GM18873 (cell line): ENCODE measurements around the gene PRPF6.

ENCODE experiments used
- ATAC-seq: cut with Tn5 transposase; IDR thresholded peaks from one replicate; pipeline ENCODE4 v1.9.1; 2021; ENCODE audit warnings: mild to moderate bottlenecking, moderate library complexity, moderate number of reproducible peaks; ENCODE audit not compliant: unreplicated experiment, low FRiP score

Gene PRPF6, protein sequence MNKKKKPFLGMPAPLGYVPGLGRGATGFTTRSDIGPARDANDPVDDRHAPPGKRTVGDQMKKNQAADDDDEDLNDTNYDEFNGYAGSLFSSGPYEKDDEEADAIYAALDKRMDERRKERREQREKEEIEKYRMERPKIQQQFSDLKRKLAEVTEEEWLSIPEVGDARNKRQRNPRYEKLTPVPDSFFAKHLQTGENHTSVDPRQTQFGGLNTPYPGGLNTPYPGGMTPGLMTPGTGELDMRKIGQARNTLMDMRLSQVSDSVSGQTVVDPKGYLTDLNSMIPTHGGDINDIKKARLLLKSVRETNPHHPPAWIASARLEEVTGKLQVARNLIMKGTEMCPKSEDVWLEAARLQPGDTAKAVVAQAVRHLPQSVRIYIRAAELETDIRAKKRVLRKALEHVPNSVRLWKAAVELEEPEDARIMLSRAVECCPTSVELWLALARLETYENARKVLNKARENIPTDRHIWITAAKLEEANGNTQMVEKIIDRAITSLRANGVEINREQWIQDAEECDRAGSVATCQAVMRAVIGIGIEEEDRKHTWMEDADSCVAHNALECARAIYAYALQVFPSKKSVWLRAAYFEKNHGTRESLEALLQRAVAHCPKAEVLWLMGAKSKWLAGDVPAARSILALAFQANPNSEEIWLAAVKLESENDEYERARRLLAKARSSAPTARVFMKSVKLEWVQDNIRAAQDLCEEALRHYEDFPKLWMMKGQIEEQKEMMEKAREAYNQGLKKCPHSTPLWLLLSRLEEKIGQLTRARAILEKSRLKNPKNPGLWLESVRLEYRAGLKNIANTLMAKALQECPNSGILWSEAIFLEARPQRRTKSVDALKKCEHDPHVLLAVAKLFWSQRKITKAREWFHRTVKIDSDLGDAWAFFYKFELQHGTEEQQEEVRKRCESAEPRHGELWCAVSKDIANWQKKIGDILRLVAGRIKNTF

DNA sequence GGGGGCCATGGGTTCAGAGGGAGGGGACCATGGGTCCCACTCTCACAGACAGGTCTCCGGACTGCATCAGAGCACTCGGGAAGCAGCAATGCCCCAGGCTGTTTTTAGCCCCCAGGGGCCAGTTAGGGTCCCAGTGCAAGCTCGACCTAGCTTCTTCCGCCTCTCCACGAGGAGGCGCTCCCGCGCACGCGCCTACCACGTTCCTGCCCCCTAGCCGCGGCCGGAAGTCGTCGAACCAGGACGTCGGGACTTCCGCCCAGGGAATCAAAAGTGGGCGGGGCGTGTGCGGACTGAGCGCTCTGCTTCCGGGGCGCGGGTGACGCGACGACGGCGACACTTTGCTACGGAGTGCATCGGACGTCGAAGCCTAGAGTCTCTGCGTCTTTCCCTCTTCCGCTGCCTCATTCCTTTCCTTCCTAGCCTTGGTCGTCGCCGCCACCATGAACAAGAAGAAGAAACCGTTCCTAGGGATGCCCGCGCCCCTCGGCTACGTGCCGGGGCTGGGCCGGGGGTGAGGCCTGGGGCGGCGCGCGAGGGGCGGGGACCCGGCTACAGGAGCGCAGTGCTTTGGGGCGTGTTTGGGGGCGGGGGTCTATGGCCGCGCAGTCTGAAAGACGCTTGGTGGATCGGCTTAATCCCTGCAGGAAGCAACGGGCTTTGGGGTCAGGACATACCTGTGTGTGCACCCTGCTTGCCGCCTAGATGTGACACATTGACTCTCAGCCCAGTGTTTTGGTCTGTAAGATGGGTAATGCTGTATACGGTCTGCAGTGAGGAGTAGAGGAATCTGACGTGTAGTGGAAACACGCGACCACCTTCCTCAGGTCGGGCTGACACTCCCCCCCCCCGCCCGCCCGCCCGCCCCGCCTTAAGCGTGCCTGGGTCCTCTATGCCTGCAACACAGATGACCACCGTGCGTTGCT, at the start of gene PRPF6:
Gene PRPF6, plus strand, starts transcription at position 327 of the 923 bp plus-strand sequence. Its CDS starts 114 bp downstream, at position 441.
- peak; percentile 48 for ATAC-seq

DNA sequence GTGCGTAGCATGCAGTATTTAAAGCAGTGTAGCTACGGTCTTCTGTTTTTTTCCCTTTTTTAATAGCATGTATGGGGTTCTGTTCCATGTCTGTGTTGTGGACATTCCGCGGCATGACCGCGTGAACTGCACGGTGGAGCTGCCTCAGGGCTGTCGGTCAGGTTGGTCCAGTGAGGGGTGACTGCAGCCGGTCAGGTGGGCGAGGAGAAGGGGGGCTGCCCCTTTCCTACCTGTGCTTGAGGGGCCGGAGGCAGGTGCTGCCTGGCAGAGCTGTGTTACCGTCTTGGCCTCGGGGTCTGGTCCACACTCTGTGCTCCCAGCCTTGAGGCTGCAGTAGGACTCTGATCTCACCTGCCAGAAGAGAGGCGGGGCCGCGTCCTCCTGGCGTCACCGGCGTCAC, 49.2 kb upstream of the PRPF6 start:
- ATAC-seq = no peak

DNA sequence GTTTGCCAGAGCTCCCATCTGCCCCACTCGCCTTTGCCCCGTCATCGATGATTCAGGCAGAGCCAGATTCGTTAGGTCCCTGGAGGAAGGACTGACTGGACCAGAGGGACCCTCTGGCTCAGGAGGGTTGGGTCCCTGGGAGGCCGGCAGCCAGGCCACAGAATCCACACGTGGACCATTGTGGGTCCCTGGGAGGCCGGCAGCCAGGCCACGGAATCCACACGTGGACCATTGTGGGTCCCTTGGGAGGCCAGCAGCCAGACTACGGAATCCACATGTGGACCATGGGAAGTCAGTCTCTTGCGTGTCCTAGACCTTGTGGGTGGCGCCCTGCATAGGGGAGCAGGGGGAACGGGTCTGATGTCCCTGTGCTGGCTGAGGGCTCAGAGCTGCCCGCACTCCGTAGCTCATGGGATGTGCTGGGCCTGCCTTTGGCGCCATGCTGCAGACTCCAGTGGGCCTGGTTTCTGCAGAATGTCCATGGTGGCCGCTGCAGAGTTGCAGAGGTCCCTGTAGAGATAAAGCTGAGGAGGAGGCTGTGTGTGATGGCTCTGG, 48.2 kb upstream of the PRPF6 start:
- no peak for ATAC-seq

DNA sequence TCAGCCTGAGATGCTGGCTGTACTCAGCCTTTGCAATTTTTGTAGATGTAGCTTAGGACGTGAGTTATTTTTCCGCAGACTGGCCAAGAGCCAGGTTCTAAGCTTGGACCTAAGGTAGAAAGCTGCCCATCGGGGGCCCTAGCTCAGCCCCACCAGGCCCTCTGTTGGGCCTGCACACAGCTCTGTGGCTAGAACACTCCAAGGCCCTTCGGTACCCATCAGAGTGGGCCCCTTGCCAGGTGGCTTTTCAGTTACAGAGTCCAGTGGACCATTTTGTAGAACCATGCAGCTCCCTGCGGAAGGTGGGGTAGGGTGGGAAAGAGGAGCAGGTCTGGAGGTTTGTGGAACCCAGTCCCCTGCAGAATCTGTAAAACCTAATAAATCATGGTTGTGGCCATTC, 47.3 kb upstream of the PRPF6 start:
- no peak for ATAC-seq

DNA sequence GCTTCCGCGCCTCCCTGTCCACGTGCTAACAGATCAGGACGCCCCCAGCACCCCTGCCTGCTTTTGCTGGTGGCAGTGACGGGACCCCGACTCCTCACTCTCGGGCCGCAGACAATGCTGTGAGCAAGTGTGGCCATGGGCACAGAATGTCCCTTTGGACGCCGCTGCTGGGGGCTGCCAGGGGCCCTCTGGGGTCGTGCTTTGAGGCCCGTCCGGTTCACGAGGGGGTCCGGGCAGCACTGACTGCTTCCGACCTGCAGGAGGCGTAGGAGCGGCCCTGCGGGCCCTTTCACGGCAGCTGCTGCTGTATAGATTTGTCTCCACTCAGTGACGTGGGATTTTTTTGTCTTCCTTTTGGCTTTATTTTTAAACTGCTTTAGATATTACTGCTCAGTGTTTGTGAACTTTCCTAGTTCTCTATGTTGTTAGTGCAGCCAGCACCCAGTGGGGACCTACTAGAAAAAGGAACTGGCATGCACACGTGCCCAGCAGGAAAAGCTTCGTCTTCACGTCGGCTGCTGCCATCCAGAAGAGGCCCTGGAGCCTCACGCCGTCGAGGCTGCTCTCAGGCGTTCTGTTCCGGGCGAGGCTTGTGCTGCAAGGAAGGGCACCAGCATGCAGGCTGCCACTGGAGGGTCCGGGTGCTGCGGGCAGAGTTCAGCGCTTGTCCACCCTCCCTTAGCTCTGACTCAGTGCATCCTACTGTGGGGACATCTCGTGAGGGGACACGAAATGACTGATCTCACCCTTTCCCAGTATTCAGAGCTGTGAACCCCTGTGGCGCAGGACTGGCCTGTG, 46.5 kb upstream of the PRPF6 start:
- no peak for ATAC-seq

DNA sequence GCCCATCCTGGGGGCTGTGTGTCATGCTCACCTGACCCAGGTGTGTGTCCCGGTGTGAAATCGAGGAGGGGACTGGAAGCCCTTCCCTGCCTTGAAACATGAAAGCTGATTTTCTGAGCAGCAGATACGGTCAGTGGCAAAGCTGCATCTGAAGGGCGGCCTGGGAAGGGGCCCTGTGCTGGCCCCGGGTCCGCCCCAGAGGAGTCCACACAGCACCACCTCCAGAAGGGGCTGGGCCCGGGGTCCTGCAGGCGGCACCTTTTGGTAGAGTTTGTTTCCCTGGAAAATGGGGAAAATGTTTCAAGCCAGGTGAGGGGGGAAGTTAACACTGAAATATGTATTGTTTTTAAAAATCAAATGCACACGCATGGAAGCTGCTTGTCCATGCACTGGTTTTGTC, 45.5 kb upstream of the PRPF6 start:
- no peak for ATAC-seq

DNA sequence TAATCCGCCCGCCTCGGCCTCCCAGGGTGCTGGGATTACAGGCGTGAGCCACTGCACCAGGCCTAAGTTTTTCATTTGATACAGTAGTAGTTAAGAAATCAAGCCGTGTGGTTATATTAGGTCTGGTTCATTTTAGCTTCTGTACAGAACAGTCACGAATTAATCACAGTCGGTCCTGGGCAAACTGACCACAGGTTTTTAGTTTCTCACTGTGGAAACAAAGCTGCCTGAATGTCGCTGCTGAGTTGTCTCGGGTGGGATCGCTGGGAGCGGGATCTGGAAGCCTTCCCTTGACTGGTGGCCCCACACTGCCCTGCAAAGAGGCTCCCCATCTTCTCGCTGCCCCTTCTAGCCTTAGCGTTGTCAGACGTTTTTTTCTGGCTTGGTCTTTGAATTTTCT, 43.3 kb upstream of the PRPF6 start:
- no peak for ATAC-seq

DNA sequence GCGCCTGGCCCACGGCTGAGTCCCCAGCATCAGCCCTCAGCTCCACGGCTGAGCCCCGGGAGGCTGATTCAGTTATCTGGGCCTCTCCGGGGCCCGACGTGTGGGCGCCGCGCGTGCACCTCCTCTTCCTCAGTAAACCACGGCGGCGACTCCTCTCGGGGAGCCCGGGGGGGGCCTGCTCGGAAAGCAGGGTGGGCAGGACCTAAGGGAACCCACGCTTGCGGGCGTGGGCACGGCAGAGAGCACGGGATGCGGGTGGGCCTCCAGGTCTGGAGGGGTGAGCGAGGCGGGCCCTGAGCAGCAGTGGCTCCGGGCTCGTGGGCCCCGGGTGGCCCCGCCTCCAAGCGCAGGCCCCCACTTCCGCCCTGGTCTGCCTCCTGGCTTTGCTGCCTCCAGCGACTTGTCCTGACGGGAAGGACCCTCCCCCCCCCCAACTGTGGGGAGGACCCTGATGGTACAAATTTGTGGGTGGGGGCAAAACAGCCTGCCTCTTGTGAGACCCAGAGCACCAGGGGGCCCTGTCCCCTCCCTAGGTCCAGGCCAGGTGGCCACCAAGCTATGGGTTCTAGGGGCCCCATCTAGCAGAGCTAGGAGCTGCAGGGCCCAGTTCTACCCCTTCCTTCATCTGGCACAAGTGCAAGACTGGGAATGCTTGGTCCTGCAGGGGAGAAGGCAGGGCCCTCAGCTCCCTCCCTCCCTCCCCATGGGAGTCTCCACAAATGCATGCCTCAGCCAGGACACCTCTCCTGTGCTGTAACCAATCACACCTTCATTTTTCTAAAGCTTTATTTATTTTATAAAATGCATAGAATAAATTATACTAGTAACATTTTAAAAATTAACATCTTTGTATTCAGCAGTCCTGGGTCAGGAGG, 41.6 kb upstream of the PRPF6 start:
- ATAC-seq = no peak

DNA sequence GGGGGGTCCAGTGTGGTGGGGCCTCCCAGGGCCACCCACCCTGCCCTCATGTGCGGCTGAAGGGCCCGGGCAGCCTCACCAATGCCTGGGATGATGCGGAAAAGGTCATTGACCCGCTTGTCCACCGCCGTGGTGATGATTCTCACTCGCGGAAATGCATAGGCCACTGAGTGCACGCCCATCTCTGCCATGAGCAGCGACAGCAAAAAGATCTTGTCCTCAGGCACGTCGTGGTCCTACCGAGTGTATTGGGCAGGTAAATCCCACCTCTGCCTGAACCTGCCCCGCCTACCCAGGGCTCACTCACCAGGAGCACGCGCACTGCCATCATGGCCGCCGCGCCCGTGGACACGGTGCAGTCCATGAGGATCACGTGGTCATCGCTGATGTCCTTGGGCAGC, 40.9 kb upstream of the PRPF6 start:
- ATAC-seq = no peak

DNA sequence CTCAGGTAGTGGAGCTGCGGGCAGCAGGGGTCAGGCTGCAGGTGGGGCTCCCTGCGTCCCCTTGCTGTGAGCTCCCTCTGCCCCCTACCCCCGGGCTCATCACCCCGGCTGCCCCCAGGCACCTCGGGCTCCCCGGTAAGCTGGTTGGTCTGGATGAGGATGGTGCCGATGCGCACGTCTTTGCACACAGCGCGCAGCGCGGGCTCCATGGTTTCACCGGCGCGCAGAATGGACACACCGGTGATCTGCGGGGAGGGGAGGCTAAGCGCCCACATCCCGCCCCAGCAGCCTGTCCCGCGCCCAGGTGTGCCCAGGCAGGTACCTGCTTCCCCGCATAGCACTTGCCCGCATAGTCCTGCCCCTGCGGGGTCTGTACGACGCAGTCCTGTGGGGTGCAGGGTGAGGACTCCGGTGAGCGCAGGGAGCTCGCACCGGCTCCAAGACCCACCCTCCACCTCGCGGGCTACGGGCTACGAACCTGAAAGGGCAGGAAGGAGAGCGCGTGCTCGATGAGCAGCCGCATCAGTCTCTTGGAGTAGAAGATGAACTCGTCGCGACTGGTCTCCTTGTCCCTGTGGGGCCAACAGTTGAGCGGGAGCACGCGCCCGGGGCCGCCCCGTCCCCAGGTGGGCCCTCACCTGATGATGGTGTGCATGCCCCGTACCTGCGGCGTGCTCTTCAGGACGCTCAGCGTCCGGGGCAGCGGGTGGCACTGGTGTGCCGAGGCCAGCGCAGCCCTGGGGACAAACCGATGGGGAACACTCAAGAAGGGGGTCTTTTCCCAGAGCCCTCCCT, 40.3 kb upstream of the PRPF6 start:
- ATAC-seq = no peak

DNA sequence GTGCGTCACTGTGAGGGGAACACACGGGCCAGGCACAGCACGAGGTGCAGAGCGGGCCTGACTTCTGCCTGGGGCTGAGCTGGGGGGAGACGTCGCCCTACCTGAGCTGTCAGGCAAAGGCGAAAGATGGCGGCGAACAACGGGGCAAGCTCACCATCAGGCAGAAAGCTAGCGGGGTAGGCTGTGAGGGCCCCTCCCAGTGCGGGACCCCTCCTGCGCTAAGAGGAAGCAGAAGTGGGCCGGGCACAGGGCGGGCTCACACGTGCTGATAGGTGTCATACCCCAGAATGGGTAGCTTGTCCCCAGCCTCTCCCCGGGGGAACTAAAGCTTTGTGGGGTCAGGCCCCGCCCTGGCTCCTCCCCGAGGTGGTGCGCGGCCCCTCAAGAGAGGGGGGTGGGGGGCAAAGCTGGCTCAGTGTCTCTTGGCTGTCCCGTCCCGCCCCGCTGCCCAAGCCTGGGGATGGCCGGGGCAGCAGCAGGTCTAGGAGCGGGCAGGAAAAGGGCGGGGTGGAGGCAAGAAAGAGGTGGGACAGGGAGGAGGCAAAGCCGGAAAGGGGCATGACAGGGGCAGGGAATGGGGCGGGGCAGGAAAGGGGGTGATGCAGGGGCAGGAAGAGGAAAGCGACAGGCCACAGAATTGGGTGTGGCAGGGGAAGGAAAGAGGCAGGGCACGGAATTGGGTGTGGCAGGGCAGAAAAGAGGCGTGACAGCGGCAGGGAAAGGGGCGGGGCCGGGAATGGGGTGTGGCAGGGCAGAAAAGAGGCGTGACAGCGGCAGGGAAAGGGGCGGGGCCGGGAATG, 39.5 kb upstream of the PRPF6 start:
- no peak for ATAC-seq

DNA sequence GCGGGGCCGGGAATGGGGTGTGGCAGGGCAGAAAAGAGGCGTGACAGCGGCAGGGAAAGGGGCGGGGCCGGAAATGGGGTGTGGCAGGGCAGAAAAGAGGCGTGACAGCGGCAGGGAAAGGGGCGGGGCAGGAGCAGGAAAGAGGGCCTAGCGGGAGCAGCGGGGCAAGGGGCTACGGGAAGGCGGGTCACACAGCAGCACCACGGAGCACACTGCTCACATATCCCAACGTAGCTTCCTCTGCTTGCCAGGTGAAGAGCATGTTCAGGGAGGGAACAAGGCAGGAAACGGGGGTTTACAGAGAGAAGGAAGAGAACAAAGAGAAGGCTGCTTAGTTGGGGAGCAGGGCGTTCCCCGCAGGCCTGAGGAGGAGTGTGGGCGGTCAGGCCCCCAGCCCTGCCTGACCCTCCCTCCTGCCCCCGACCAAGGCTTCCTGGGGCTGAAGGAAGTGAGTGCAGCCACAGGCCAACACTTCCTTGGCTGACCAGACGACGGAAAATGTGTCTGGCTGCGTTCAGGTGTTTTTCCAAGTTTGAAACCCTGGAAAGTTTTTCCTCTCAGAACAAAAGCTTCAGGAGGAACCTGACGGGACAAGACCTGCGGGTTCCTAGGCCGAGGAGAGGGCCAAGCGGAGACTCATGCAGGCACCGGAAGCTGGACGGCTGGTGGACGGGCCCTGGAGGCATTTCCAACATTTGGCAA, 38.5 kb upstream of the PRPF6 start:
- ATAC-seq = no peak

DNA sequence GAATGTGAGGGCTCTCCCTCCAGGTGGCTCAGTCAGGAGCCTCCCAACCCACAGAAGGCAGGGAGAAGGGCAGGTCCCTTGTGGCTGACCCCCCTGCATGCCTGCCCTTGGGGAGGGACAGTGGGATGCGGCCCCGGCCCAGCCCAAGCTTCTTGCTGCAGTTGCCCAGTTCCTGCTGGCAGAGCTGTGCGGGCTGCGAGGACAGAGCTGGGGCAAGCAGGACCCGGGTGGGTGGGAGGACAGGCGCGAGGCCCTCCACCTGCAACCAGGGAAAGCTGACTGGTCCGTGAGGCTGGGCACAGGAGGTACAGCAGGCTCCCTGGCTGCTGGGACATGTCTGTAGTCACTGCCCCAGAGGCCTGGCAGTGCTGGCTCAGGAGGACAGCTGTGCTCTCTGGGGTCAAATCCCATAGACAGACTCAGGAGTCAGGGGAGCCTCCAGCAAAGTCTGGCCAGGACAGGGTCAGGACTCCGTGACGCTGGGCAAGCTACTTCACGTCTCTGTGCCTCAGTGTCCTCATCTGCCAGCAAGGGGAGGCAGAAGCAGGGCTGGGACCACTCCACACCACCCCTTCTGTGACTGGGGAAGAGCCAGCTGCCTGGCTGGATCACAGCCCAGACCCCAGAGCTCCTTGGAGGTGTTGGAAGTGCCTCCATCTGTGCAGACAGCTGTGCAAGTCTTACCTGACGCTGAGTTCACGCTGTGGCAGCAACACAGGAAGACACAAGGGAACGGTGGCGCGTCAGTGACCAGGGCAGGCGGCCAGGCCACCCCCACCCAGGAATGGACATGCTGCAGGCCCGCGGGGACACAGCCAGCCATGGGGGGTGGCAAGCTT, 37.7 kb upstream of the PRPF6 start:
- ATAC-seq = no peak

DNA sequence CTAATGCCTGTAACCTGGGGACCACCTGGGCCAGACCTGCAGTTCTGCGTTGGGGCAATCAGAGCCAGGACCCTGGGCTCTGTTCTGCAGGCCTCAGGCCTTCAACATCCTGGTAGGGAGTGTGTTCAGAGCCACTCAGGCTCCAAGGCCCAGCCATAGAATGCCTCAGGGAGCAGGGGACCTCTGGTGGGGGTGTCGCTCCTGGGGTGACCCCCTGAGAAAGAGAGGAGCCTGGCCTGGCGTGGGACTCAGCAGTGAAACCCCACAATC, 37.2 kb upstream of the PRPF6 start:
- no peak for ATAC-seq

DNA sequence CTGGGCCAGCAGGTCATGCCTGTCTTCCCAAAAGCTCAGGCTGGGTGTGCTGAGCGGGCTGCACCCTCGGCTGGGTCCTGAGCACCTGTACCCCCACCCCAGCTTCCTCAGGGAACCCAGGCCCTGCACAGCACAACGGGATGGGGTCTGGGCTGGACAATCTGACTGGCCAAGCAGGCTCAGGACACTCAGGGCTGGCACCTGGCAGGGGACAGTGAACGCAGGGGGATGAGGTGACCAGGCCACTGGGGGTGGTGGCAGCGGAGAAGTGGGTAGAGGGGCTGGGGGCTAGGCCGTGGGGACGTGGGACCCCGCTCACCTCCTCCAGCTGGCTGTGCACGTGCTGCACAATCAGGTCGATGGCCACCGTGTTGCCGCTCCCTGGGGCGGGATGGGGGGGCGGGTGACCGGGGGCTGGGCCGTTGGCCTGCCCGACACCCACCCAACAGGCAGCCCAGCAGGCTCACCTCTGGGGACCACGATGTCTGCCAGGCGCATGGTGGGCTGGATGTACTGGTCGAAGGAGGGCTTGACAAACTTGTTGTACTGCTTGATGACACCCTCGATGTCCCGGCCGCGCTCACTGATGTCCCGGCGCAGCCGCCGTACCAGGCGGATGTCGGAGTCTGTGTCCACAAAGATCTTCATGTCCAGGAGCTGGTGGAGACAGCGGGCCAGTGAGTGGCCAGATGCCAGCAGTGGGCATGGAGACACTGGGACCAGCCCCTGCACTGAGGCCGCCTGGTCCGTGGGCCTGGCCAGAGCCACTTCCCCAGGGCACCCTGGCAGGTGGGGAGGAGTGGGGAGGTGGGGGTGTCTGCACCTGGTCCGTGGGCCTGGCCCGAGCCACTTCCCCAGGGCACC, 36.6 kb upstream of the PRPF6 start:
- ATAC-seq = no peak
